A549 (cell line): ENCODE data around the gene DNMT3B. TPM values are rescaled to one million over a fixed set of nuclear protein-coding genes. Genes with fewer than 3 reads are reported as not detected.

Experiments used
- ATAC-seq, 2 experiments: fragments of 200-7000 bp in 1 of 2; fragments of >200 bp in 1 of 2; cut with Nextera tagmentation in 1 of 2; cut with Tn5 transposase in 1 of 2; 3 replicates each; pipeline versions ENCODE4 v1.8.0 to v1.9.1; 2018 to 2020; ENCODE audit warnings: mild to moderate bottlenecking in 1 of 2, moderate library complexity in 1 of 2
- CTCF ChIA-PET: fragments of 300-600 bp; sonication (Branson Sonifier 250); formaldehyde crosslinking; extraction: SDS; loops from one replicate; lab custom pipeline; 2021; ENCODE audit warnings: antibody characterized with exemption, inconsistent platforms; lab: Yijun Ruan, JAX
- POLR2A ChIA-PET: fragments of 350-600 bp; formaldehyde crosslinking; extraction: SDS; loops from one replicate; lab custom pipeline; 2021; ENCODE audit warnings: antibody characterized with exemption, inconsistent platforms; lab: Yijun Ruan, JAX
- DNase-seq, 2 experiments: peaks; one replicate each; pipeline versions ENCODE4 v3.0.0 to v3.0.0-alpha.2; 2011 to 2016; ENCODE audit warnings: low read depth in 1 of 2, low spot score in 1 of 2
- FAIRE-seq: peaks from 2 replicates; lab custom pipeline; 2011; peaks lifted over from hg19 to GRCh38; lab: Jason Lieb, UNC
- H3K27ac ChIP-seq, 2 experiments: fragments of >200 bp; sonication (Bioruptor Twin); formaldehyde crosslinking; 3 replicates each; pipeline ENCODE4 v1.5.1; 2016 to 2017
- H3K4me1 ChIP-seq: fragments of >200 bp; sonication (Bioruptor Twin); formaldehyde crosslinking; 3 replicates; pipeline ENCODE4 v1.6.1; 2016
- H3K4me2 ChIP-seq: fragments of >200 bp; sonication (Bioruptor Twin); formaldehyde crosslinking; 3 replicates; pipeline ENCODE4 v1.6.1; 2016
- H3K4me3 ChIP-seq: fragments of >200 bp; sonication (Bioruptor Twin); formaldehyde crosslinking; 3 replicates; pipeline ENCODE4 v1.5.1; 2016
- H3K9me3 ChIP-seq: fragments of >200 bp; sonication (Bioruptor Twin); formaldehyde crosslinking; 3 replicates; pipeline ENCODE4 v1.6.1; 2016
- BCL3 ChIP-seq: fragments of >200 bp; sonication (Bioruptor Twin); formaldehyde crosslinking; IDR thresholded peaks from 3 replicates; pipeline ENCODE4 v1.6.1; 2016
- E2F6 ChIP-seq: IDR thresholded peaks from 2 replicates; pipeline ENCODE4 v1.6.1; 2012; ENCODE audit warnings: low read depth, borderline replicate concordance
- EHMT2 ChIP-seq: fragments of 200-600 bp; sonication (generic); IDR thresholded peaks from 2 replicates; pipeline ENCODE4 v1.6.1; 2016; ENCODE audit warnings: antibody characterized with exemption, low read depth, mild to moderate bottlenecking, moderate library complexity
- ELK1 ChIP-seq: fragments of 150-350 bp; IDR thresholded peaks from 2 replicates; pipeline ENCODE4 v1.6.1; 2014; ENCODE audit warnings: low read depth, mild to moderate bottlenecking, low read length
- ESRRA ChIP-seq: fragments of 150-350 bp; IDR thresholded peaks from 2 replicates; pipeline ENCODE4 v1.6.1; 2014; ENCODE audit warnings: mild to moderate bottlenecking, low read length, borderline replicate concordance
- FOXS1 ChIP-seq: fragments of 250-450 bp; sonication (Bioruptor Pico); IDR thresholded peaks from 2 replicates; pipeline ENCODE4 v1.5.0; 2020; ENCODE audit warnings: mild to moderate bottlenecking, moderate library complexity
- HDAC2 ChIP-seq: fragments of 200-600 bp; sonication (generic); IDR thresholded peaks from 2 replicates; pipeline ENCODE4 v1.6.1; 2016
- HES2 ChIP-seq: fragments of >200 bp; sonication (Bioruptor Twin); formaldehyde crosslinking; IDR thresholded peaks from 2 replicates; pipeline ENCODE4 v1.6.1; 2016
- MAZ ChIP-seq: fragments of 150-350 bp; IDR thresholded peaks from 2 replicates; pipeline ENCODE4 v1.6.1; 2014; ENCODE audit warnings: antibody characterized with exemption, low read depth, low read length, borderline replicate concordance
- MYC ChIP-seq: IDR thresholded peaks from 2 replicates; pipeline ENCODE4 v1.6.1; 2012; ENCODE audit warnings: mild to moderate bottlenecking, inconsistent platforms, low read length, improper control_type of control experiment, borderline replicate concordance
- NR3C1 ChIP-seq: fragments of >200 bp; sonication (Bioruptor Twin); formaldehyde crosslinking; IDR thresholded peaks from 3 replicates; pipeline ENCODE4 v1.6.1; 2017
- RAD21 ChIP-seq, 2 experiments: fragments of >200 bp in 1 of 2; sonication (Bioruptor Twin) in 1 of 2; formaldehyde crosslinking in 1 of 2; IDR thresholded peaks in 1 of 2; conservative IDR thresholded peaks in 1 of 2; 2 replicates in 1 of 2; 3 replicates in 1 of 2; pipeline ENCODE4 v1.6.1; 2012 to 2018; ENCODE audit warnings: inconsistent platforms in 1 of 2
- RFX5 ChIP-seq: fragments of 450-650 bp; IDR thresholded peaks from 2 replicates; pipeline ENCODE4 v1.7.1; 2014; ENCODE audit warnings: antibody characterized with exemption, mild to moderate bottlenecking, moderate library complexity
- RNF2 ChIP-seq: fragments of 200-600 bp; sonication (generic); IDR thresholded peaks from 2 replicates; pipeline ENCODE4 v1.6.1; 2016; ENCODE audit warnings: low read depth, mild to moderate bottlenecking, antibody characterized with exemption, moderate library complexity, borderline replicate concordance
- TP53 ChIP-seq: fragments of 250-450 bp; sonication (Bioruptor Pico); IDR thresholded peaks from 2 replicates; pipeline ENCODE4 v1.5.0; 2021; ENCODE audit warnings: mild to moderate bottlenecking, moderate library complexity
- USF2 ChIP-seq: fragments of 450-650 bp; IDR thresholded peaks from 2 replicates; pipeline ENCODE4 v1.6.1; 2014; ENCODE audit warnings: antibody characterized with exemption
- WGBS: methylation state at CpG from one replicate; pipeline ENCODE4 v1.1.6; 2017; ENCODE audit errors: missing lambda C conversion rate; 5-methylcytosine and 5-hydroxymethylcytosine counted together
- polyA plus RNA-seq, 4 experiments: library from polyadenylated mRNA; depleted of rRNA in 3 of 4; stranded (reverse); fragments of >200 nt; fragmentation: RNase III in 1 of 4; extraction: RNeasy Plus Mini Kit Qiagen cat#74134 plus additional on column Dnase treatment in 1 of 4; gene quantifications; 2 replicates in 3 of 4; 3 replicates in 1 of 4; pipeline ENCODE4 v1.2.3, GENCODE V29; 2011 to 2017
- TF ChIP-seq, protein P1 (sequence below): fragments of 250-450 bp; sonication (Bioruptor Pico); IDR thresholded peaks from 2 replicates; pipeline ENCODE4 v1.5.0; 2020; ENCODE audit warnings: low read depth, mild to moderate bottlenecking, moderate library complexity

The DNMT3B gene
- polyA plus RNA-seq, 2 of the 4 experiments (the other 2 are of a cell fraction): 5.2 to 11.3 TPM

DNA sequence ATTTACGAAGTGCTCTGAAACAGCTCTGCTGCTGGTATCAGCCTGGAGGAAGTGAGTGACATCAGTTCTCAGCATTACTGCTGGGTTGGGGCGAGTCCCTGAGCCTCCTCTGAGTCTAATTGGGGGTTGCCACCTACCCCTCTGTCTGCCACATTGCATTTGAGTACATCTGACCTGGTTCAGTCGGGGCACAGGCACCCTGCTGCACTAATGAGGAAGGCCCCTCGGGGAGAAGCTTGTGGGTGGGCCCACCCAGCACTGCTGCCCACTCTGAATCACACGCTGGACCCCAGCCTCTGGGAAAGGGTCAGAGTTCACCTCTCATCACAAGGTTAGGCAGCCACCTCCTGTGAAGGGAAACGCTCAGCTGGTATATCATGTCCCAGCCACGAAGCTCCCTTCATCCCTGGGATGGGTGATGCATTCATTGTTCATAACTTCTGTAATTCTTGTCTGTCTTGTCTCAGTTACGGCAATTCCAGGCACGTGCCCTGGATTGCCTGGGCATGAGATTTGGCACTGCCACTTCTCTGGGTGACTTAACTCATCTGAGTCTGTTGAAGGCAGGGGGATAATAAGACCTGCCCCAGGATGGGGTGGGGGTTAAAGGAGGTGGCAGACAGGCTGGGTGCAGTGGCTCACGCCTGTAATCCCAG is 13.3 kb downstream of the DNMT3B start:
- ATAC-seq: no peak
- Histone ChIP-seq H3K4me2 (peak overlapping the region; percentile 72; the same call in 2 of the 3 replicates), H3K9me3 (no peaks in the 10 kb centered on the region), H3K4me3 (no peak overlapping the region), H3K4me1 (peaks cover 50% of the 10 kb centered on the region)
- CTCF ChIA-PET: interaction anchor here (1.2 to 9.2 kb wide), 5 partner anchors 9 to 122 kb away, joined by 4 to 396 read pairs (median 82); partner anchors contain the start of genes C20orf203 and DNMT3B
- no peak for TF ChIP-seq USF2
- TF ChIP-seq, all 56 proteins: peak for 0
- peak overlapping the region; percentile 82 for H3K27ac ChIP-seq
- WGBS: 77% methylated on average over 10 of the region's 10 CpGs
- POLR2A ChIA-PET: no interaction called here
- no peak for FAIRE-seq
- DNase-seq: no peak

- H3K4me2 ChIP-seq: peak overlapping the region; percentile 72
- POLR2A ChIA-PET: interaction anchor here (0.6 to 1.0 kb wide), 3 partner anchors 14 to 924 kb away, joined by 3 to 5 read pairs (median 4); partner anchors contain the start of gene COMMD7
Observed at GRCh38 chr20:32777177-32777956, 15.2 kb downstream of the DNMT3B start.

GRCh38 chr20:32779500-32780211 is 17.5 kb downstream of the DNMT3B start:
- Histone ChIP-seq H3K27ac (0 out of 6 replicates have a peak overlapping the region, but pooled peaks of 1 of the 2 experiments have one; percentile 12), H3K4me3 (no peak overlapping the region), H3K9me3 (no peaks in the 10 kb centered on the region), H3K4me2 (no peak overlapping the region), H3K4me1 (peaks cover 39% of the 10 kb centered on the region)
- ChIA-PET POLR2A (interaction anchor here (1.5 kb wide), 1 partner anchor 36 kb away, joined by 3 read pairs; the partner anchor contains the start of gene COMMD7), CTCF (interaction anchor here (0.6 to 9.2 kb wide), 23 partner anchors 11 to 1412 kb away, joined by 3 to 396 read pairs (median 7); partner anchors contain the start of genes C20orf203 and DNMT3B)
- TF ChIP-seq NR3C1 (no peak), MAZ (no peak), HES2 (no peak), FOXS1 (no peak), TP53 (CRISPR knock-in tag) (no peak), ESRRA (no peak), RAD21 (conservative IDR thresholded peaks at IDR 0.05 in 1 of 2, IDR thresholded peaks at IDR 0.05 in 1 of 2) (no peak), RFX5 (no peak), ELK1 (no peak), MYC (no peak), RNF2 (no peak), EHMT2 (no peak)
- TF ChIP-seq, protein P1, sequence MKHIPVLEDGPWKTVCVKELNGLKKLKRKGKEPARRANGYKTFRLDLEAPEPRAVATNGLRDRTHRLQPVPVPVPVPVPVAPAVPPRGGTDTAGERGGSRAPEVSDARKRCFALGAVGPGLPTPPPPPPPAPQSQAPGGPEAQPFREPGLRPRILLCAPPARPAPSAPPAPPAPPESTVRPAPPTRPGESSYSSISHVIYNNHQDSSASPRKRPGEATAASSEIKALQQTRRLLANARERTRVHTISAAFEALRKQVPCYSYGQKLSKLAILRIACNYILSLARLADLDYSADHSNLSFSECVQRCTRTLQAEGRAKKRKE (CRISPR knock-in tag): no peak
- WGBS: 100% methylated on average over 5 of the region's 10 CpGs
- ATAC-seq (no peak), DNase-seq (no peak), FAIRE-seq (no peak)

More at GRCh38 chr20:32777177-32777956, 15.2 kb downstream of the DNMT3B start:
- DNase-seq: peak in 1 of 2 experiments; percentile 53
- Histone ChIP-seq H3K27ac (peak overlapping the region; percentile 82), H3K4me3 (no peak overlapping the region), H3K9me3 (no peaks in the 10 kb centered on the region), H3K4me1 (peaks cover 40% of the 10 kb centered on the region)
- ATAC-seq: peak; percentile 42 to 62; a peak in 4 of 6 replicates
- 71% methylated on average over 8 of the region's 8 CpGs for WGBS
- TF ChIP-seq BCL3 (0 out of 3 replicates have a peak, but pooled peaks have one; percentile 20), USF2 (no peak), HDAC2 (no peak), E2F6 (no peak)
- FAIRE-seq: no peak
- CTCF ChIA-PET: interaction anchor here (0.8 to 9.2 kb wide), 20 partner anchors 9 to 262 kb away, joined by 3 to 396 read pairs (median 10); partner anchors contain the start of genes C20orf203, COMMD7 and DNMT3B
